AG04450 (cell line): ENCODE measurements around the gene RSPO4. TPM values are rescaled to one million over a fixed set of nuclear protein-coding genes. Genes with fewer than 3 reads are reported as not detected.

ENCODE experiments used
- CTCF ChIA-PET: fragments of 300-600, 350-600 bp; formaldehyde crosslinking; extraction: SDS; loops from one replicate; lab custom pipeline; 2022; ENCODE audit warnings: antibody characterized with exemption, inconsistent platforms; lab: Charles Lee
- POLR2A ChIA-PET: fragments of 350-600 bp; formaldehyde crosslinking; extraction: SDS; loops from one replicate; lab custom pipeline; 2021; ENCODE audit warnings: antibody characterized with exemption, inconsistent platforms; lab: Yijun Ruan, JAX
- DNase-seq: peaks from one replicate; pipeline ENCODE4 v3.0.0-alpha.2; 2011; ENCODE audit warnings: low read depth, low spot score
- H3K27ac ChIP-seq: one replicate; pipeline ENCODE4 v1.5.1; 2012; ENCODE audit warnings: low read depth, low read length, control low read depth
- H3K27me3 ChIP-seq: one replicate; pipeline ENCODE4 v1.6.0; 2012; ENCODE audit warnings: low read length; ENCODE audit not compliant: control insufficient read depth, insufficient read depth
- H3K4me3 ChIP-seq: 2 replicates; pipeline ENCODE4 v1.5.1; 2011; ENCODE audit warnings: mild to moderate bottlenecking, low read depth, low read length, control low read depth
- H3K9me3 ChIP-seq: 2 replicates; pipeline ENCODE4 v1.5.1; 2012; ENCODE audit warnings: low read length; ENCODE audit not compliant: control insufficient read depth, insufficient read depth
- polyA plus RNA-seq: library from polyadenylated mRNA; depleted of rRNA; stranded (reverse); fragments of >200 nt; gene quantifications from 2 replicates; pipeline ENCODE4 v1.2.3, GENCODE V29; 2011
- TF ChIP-seq, protein P1 (sequence below): IDR thresholded peaks from 2 replicates; pipeline ENCODE4 v1.5.1; 2011; ENCODE audit warnings: low read depth, low read length, control low read depth, inconsistent platforms

The RSPO4 gene
- polyA plus RNA-seq, 1 experiment: not detected

DNA sequence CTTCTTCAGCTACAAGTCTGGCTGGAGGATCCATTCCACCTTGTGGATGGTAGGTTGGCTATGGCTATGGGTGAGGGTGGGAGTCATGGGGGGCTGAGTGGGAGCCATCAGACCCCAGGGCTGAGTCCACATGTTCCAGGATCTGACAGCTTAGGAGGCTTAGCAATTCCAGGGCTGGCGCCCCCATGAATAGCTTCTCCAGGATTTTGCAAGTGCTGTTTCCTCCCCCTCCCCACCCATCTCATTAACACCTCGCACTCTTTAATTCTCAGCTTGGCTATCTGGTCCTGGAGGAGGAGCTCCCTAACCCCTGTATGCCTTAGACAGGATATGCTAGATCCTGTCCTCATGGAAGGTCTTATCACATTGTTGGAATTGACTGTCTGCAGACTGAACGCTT lies 47.0 kb downstream of the RSPO4 start:
- no peak for DNase-seq
- Histone ChIP-seq H3K27me3 (peaks cover 6% of the 10 kb centered on the region), H3K4me3 (no peak overlapping the region), H3K27ac (no peak overlapping the region), H3K9me3 (no peaks in the 10 kb centered on the region)
- TF ChIP-seq, protein P1, sequence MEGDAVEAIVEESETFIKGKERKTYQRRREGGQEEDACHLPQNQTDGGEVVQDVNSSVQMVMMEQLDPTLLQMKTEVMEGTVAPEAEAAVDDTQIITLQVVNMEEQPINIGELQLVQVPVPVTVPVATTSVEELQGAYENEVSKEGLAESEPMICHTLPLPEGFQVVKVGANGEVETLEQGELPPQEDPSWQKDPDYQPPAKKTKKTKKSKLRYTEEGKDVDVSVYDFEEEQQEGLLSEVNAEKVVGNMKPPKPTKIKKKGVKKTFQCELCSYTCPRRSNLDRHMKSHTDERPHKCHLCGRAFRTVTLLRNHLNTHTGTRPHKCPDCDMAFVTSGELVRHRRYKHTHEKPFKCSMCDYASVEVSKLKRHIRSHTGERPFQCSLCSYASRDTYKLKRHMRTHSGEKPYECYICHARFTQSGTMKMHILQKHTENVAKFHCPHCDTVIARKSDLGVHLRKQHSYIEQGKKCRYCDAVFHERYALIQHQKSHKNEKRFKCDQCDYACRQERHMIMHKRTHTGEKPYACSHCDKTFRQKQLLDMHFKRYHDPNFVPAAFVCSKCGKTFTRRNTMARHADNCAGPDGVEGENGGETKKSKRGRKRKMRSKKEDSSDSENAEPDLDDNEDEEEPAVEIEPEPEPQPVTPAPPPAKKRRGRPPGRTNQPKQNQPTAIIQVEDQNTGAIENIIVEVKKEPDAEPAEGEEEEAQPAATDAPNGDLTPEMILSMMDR: no peak
- ChIA-PET POLR2A (no interaction called here), CTCF (interaction anchor here (0.6 to 6.0 kb wide), 11 partner anchors 45 to 295 kb away, joined by 3 to 222 read pairs (median 4); no protein-coding TSS in a partner anchor)

DNA sequence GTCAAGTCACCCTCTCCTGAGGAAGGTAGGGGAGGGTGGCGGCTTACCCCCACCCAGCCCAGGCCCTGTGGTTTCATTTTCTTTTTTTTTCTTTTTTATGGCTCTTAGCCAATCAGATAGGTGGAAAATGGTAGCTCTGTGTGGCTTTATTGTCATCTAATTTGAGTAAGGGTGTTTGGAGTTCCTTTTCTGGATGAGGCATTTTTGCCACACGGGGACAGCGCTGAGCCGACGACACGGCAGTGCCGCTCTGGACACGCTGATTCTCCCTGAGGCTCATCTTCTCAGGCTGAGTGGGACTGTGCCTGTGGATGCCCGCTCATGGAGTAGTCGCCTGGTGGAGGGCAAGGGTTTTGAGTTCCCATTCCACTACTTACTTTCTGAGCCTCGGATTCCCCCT lies 48.4 kb downstream of the RSPO4 start:
- DNase-seq: no peak
- TF ChIP-seq, protein P1: peak; percentile 41
- Histone ChIP-seq H3K9me3 (no peaks in the 10 kb centered on the region), H3K27me3 (peaks cover 5% of the 10 kb centered on the region), H3K4me3 (no peak overlapping the region), H3K27ac (no peak overlapping the region)
- POLR2A ChIA-PET: no interaction called here
- CTCF ChIA-PET: interaction anchor here (0.6 to 1.2 kb wide), 5 partner anchors 136 to 834 kb away, joined by 3 to 5 read pairs (median 3); no protein-coding TSS in a partner anchor

DNA sequence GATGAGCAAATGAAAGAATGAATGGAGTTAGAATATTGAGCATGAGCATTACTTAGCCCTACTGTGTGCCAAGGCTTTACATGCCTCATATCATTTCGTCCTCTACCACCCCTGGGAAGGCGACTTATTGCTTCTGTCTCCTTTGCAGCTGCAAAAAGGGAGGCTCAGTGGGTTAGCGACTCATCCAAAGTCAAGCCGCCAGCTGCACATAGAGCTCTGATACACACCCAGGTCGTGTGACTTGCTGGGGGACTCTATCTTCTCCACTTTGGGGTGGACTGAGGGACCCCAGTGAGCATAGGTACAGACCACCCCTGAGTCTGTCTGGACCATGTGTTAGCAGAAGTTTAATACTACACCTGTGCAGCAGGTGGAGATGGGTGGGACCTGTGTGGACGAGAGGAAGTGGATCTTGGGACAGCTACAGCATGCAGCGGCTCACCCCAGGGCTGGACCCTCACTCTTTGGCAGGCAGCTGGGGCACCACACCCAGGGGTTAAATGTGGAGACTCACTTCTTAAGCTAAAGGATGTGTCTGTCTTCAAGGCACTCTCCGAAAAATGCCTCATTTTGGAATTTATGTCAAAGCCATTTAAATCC lies 49.8 kb downstream of the RSPO4 start:
- CTCF ChIA-PET: no interaction called here
- no peaks in the 10 kb centered on the region for H3K9me3 ChIP-seq
- no peak overlapping the region for H3K4me3 ChIP-seq
- no peak for DNase-seq
- TF ChIP-seq, protein P1: no peak
- no peak overlapping the region for H3K27ac ChIP-seq
- H3K27me3 ChIP-seq: no peaks in the 10 kb centered on the region
- POLR2A ChIA-PET: no interaction called here

DNA sequence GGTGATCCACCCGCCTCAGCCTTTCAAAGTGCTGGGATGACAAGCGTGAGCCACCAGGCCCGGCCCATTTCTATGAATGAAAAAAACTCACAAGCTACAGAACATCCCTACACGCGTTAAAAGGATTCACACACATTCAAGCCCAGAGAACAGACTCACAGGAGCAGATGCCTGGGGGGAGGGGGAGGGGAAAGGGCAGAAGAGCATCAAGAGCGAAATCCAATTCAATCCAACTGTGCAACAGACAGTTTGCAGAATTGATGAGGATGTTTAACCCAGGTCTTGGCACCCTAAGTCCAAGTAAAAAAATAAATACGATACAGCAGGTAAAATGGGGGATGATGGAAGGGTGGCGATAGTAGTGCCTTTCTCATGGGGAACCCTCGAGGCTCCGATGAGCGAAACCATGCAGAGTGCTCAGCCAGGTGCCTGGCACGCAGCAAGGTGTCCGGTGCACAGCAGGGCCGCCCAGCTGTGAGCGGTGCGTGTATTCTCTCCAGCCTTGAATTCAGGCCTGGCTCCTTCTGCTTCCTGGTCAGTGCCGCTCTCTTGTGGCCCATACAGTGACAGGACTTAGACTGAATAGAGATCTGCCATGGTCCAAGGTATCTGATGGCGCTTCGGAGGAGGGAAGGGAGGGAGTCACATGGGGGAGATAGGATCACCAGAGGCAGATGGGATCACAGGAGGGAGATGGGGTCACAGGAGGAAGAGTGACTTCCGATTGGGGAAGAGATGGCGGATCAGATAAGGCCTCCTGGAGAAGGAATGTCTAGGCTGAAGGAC lies 50.5 kb downstream of the RSPO4 start:
- DNase-seq: no peak
- TF ChIP-seq, protein P1: no peak
- no peak overlapping the region for H3K4me3 ChIP-seq
- CTCF ChIA-PET: no interaction called here
- no peak overlapping the region for H3K27ac ChIP-seq
- no peaks in the 10 kb centered on the region for H3K9me3 ChIP-seq
- POLR2A ChIA-PET: no interaction called here
- H3K27me3 ChIP-seq: no peaks in the 10 kb centered on the region

DNA sequence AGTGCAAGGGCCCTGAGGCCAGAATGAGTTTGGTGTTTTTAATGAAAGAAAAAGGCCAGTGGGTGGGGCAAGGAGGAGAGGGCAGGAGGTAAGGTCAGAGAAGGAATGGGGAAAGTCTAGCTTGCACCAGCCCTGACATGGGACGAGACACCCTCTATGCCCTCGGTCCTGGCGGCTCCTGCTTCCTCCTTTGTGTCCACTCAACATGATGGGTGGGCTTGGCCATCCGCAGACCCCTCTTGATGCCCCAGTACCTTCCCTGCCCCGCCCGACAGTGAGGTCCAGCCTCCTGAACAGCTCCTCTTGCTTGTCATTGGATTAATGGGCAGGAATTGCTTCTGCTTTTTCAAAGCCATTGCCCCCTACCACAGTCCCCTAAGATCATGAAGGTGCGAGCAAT lies 52.4 kb downstream of the RSPO4 start:
- ChIA-PET CTCF (interaction anchor here (0.6 kb wide), 1 partner anchor 131 kb away, joined by 3 read pairs; no protein-coding TSS in a partner anchor), POLR2A (no interaction called here)
- no peak for DNase-seq

More for the DNA sequence above, 52.4 kb downstream of the RSPO4 start:
- H3K9me3 ChIP-seq: no peaks in the 10 kb centered on the region
- no peak overlapping the region for H3K4me3 ChIP-seq
- no peak overlapping the region for H3K27ac ChIP-seq
- TF ChIP-seq, protein P1: no peak
- no peaks in the 10 kb centered on the region for H3K27me3 ChIP-seq
